GM23338 (cell line): ENCODE measurements around the gene IKBKE. TPM values are rescaled to one million over a fixed set of nuclear protein-coding genes. Genes with fewer than 3 reads are reported as not detected.

Source experiments
- ATAC-seq: fragments of 200-7000 bp; cut with Tn5 transposase; 3 replicates; pipeline ENCODE4 v1.9.1; 2020
- DNase-seq: peaks from one replicate; pipeline ENCODE4 v3.0.0-alpha.2; 2015; ENCODE audit warnings: low spot score
- H2AFZ ChIP-seq: fragments of 200-600 bp; sonication (generic); 2 replicates; pipeline ENCODE4 v1.8.0; 2016; ENCODE audit warnings: antibody characterized with exemption, mild to moderate bottlenecking, moderate library complexity
- H3F3A ChIP-seq: fragments of 200-600 bp; sonication (generic); replicated peaks from 2 replicates; pipeline ENCODE4 v1.8.0; 2017; ENCODE audit warnings: antibody characterized with exemption, mixed run types, low read depth
- H3K27ac ChIP-seq: fragments of 200-600 bp; sonication (generic); 2 replicates; pipeline ENCODE4 v1.6.1; 2016; ENCODE audit warnings: low read depth
- H3K27me3 ChIP-seq: fragments of 200-600 bp; sonication (generic); 2 replicates; pipeline ENCODE4 v1.8.0; 2016; ENCODE audit warnings: mild to moderate bottlenecking, mixed run types, moderate library complexity; ENCODE audit not compliant: insufficient read depth
- H3K36me3 ChIP-seq: fragments of 200-600 bp; sonication (generic); 2 replicates; pipeline ENCODE4 v1.8.0; 2016; ENCODE audit warnings: mild to moderate bottlenecking; ENCODE audit not compliant: insufficient read depth
- H3K4me1 ChIP-seq: fragments of 200-600 bp; sonication (generic); 2 replicates; pipeline ENCODE4 v1.8.0; 2016; ENCODE audit warnings: mild to moderate bottlenecking, moderate library complexity; ENCODE audit not compliant: insufficient read depth
- H3K4me2 ChIP-seq: fragments of 200-600 bp; sonication (generic); 2 replicates; pipeline ENCODE4 v1.7.1; 2017; ENCODE audit warnings: mixed run types
- H3K4me3 ChIP-seq: fragments of 200-600 bp; sonication (generic); 2 replicates; pipeline ENCODE4 v1.6.1; 2016; ENCODE audit warnings: mixed run types
- H3K79me2 ChIP-seq: fragments of 200-600 bp; sonication (generic); replicated peaks from 2 replicates; pipeline ENCODE4 v1.8.0; 2017; ENCODE audit warnings: mild to moderate bottlenecking; ENCODE audit not compliant: insufficient read depth
- H3K9me2 ChIP-seq: fragments of 200-600 bp; sonication (generic); 2 replicates; pipeline ENCODE4 v1.8.0; 2017; ENCODE audit not compliant: insufficient read depth
- H4K20me1 ChIP-seq: fragments of 200-600 bp; sonication (generic); replicated peaks from 2 replicates; pipeline ENCODE4 v1.8.0; 2017; ENCODE audit warnings: mild to moderate bottlenecking; ENCODE audit not compliant: insufficient read depth
- H3K27ac Mint-ChIP-seq: 2 replicates; pipeline ENCODE4 v1.8.0; 2020; ENCODE audit warnings: inconsistent platforms, mild to moderate bottlenecking, moderate library complexity, mixed read lengths
- H3K27me3 Mint-ChIP-seq: 3 replicates; pipeline ENCODE4 v1.8.0; 2022; ENCODE audit warnings: low read depth, mild to moderate bottlenecking, moderate library complexity, mixed read lengths, inconsistent platforms; ENCODE audit not compliant: insufficient read depth, poor library complexity
- H3K36me3 Mint-ChIP-seq: 3 replicates; pipeline ENCODE4 v1.8.0; 2021; ENCODE audit warnings: low read depth, mild to moderate bottlenecking, inconsistent platforms, moderate library complexity, mixed read lengths
- H3K4me1 Mint-ChIP-seq: 3 replicates; pipeline ENCODE4 v1.8.0; 2020; ENCODE audit warnings: mild to moderate bottlenecking, inconsistent platforms, mixed read lengths
- H3K4me3 Mint-ChIP-seq: 3 replicates; pipeline ENCODE4 v1.8.0; 2021; ENCODE audit warnings: moderate library complexity, mild to moderate bottlenecking, inconsistent platforms, mixed read lengths
- H3K9me3 Mint-ChIP-seq: 3 replicates; pipeline ENCODE4 v1.8.0; 2020; ENCODE audit warnings: moderate library complexity, mild to moderate bottlenecking, inconsistent platforms, mixed read lengths
- ETS1 ChIP-seq: IDR thresholded peaks from 2 replicates; pipeline ENCODE4 v1.6.1; 2016; ENCODE audit warnings: antibody characterized with exemption
- NANOG ChIP-seq: IDR thresholded peaks from 2 replicates; pipeline ENCODE4 v1.6.1; 2016; ENCODE audit warnings: antibody characterized with exemption, borderline replicate concordance
- ZNF462 ChIP-seq: fragments of 250-450 bp; sonication (Bioruptor Pico); IDR thresholded peaks from 2 replicates; pipeline ENCODE4 v1.5.0; 2020; ENCODE audit warnings: mild to moderate bottlenecking, moderate library complexity
- polyA plus RNA-seq: library from polyadenylated mRNA; unstranded; fragments of >200 nt; fragmentation: Nextera tagmentation; extraction: Ambion mirVana; gene quantifications from 2 replicates; pipeline ENCODE4 v1.2.1, GENCODE V29; 2016
- total RNA-seq: library from RNA; depleted of rRNA; stranded (reverse); fragments of >200 nt; shearing (Covaris generic); gene quantifications from 2 replicates; pipeline ENCODE4 v1.2.3, GENCODE V29; 2014

The IKBKE gene
- total and polyA plus RNA-seq, 2 experiments from 2014 or later = 4.8 to 11.1 TPM

- no peak for TF ChIP-seq ZNF462 (CRISPR knock-in tag)
- no peak for TF ChIP-seq NANOG
Measured at GRCh38 chr1:206445116-206445515, 25.2 kb upstream of the IKBKE start (continued).

- TF ChIP-seq ETS1 = no peak
- Mint-ChIP-seq H3K9me3 (no peaks in the 10 kb centered on the region; the same call in 2 of the 3 replicates), H3K27ac (no peak overlapping the region), H3K4me3 (no peak overlapping the region), H3K4me1 (no peaks in the 10 kb centered on the region), H3K27me3 (peaks cover 1% of the 10 kb centered on the region), H3K36me3 (peaks cover 31% of the 10 kb centered on the region)
- H3K9me2 ChIP-seq = no peaks in the 10 kb centered on the region
- no peak overlapping the region for H3K27ac ChIP-seq
- H3F3A ChIP-seq = no peaks in the 10 kb centered on the region
- no peak overlapping the region for H3K4me2 ChIP-seq
- H2AFZ ChIP-seq = no peak overlapping the region
- H3K27me3 ChIP-seq = no peaks in the 10 kb centered on the region
- H3K4me3 ChIP-seq = no peak overlapping the region
- H3K4me1 ChIP-seq = no peaks in the 10 kb centered on the region
- no peaks in the 10 kb centered on the region for H3K79me2 ChIP-seq
- H3K36me3 ChIP-seq = 0 out of 2 replicates have a peak, but pooled peaks cover under 1% of the 10 kb centered on the region
- H4K20me1 ChIP-seq = no peaks in the 10 kb centered on the region; the same call in 1 of the 2 replicates
- DNase-seq (no peak), ATAC-seq (no peak)
Measured at GRCh38 chr1:206445911-206446356, 24.3 kb upstream of the IKBKE start.
